Measurements from ENCODE around the gene FUT2.

DNA sequence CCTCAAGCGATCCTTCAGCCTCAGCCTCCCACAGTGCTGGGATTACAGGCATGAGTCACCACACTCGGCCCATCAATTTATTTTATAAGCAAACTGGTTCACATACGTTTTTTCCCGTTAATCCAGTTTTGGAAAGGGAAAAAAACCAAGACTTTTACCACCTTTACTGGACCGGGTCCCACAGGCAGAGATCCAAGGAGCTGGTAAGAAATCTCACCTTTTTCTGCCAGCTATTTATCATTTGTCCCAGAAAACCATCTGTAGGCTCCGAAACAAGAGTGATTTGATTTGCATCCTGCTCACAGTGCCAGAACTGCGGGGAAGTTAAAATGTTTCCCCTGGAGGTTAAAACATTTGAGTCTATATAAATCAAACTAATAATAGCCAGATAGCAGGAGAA, 6.3 kb upstream of the FUT2 start:
- TF ChIP-seq POLR2A (IDR thresholded peaks at IDR 0.05), result no peak
- TF ChIP-seq, protein P1, sequence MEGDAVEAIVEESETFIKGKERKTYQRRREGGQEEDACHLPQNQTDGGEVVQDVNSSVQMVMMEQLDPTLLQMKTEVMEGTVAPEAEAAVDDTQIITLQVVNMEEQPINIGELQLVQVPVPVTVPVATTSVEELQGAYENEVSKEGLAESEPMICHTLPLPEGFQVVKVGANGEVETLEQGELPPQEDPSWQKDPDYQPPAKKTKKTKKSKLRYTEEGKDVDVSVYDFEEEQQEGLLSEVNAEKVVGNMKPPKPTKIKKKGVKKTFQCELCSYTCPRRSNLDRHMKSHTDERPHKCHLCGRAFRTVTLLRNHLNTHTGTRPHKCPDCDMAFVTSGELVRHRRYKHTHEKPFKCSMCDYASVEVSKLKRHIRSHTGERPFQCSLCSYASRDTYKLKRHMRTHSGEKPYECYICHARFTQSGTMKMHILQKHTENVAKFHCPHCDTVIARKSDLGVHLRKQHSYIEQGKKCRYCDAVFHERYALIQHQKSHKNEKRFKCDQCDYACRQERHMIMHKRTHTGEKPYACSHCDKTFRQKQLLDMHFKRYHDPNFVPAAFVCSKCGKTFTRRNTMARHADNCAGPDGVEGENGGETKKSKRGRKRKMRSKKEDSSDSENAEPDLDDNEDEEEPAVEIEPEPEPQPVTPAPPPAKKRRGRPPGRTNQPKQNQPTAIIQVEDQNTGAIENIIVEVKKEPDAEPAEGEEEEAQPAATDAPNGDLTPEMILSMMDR (IDR thresholded peaks at IDR 0.05), result no peak

All from thyroid gland (tissue), 4 donors.